ENCODE measurements around the gene CD53.
"Not testable (repeated sequence)": the region's sequence is repeated elsewhere in the genome, so short reads cannot be mapped to it uniquely, and the experiment has no call there.

CD53 gene

GRCh38 chr1:110916669-110917306 lies 43.8 kb downstream of the CD53 start:
- DNase-seq (ENCODE audit: low spot score) = no peak

- no peak for DNase-seq (ENCODE audit: low spot score)
These were observed 45.1 kb downstream of the CD53 start for GRCh38 chr1:110918016-110918415.

GRCh38 chr1:110921953-110922352 lies 49.0 kb downstream of the CD53 start:
- DNase-seq (ENCODE audit: low spot score) = no peak

- no peak for DNase-seq (ENCODE audit: low spot score)
These were observed 54.6 kb downstream of the CD53 start for GRCh38 chr1:110927484-110928075.

- DNase-seq (ENCODE audit: low spot score) = no peak
These were observed 55.2 kb downstream of the CD53 start for GRCh38 chr1:110928191-110928590.

- no peak for DNase-seq (ENCODE audit: low spot score)
These were observed 56.0 kb downstream of the CD53 start for GRCh38 chr1:110928904-110929303.

GRCh38 chr1:110931097-110931496 lies 58.1 kb downstream of the CD53 start:
- not testable (repeated sequence) for DNase-seq (ENCODE audit: low spot score)

- no peak for DNase-seq (ENCODE audit: low spot score)
These were observed 63.6 kb downstream of the CD53 start for GRCh38 chr1:110936567-110936966.

- DNase-seq (ENCODE audit: low spot score) = no peak
These were observed 71.9 kb downstream of the CD53 start for GRCh38 chr1:110944806-110945205.

- no peak for DNase-seq (ENCODE audit: low spot score)
These were observed 72.7 kb downstream of the CD53 start for GRCh38 chr1:110945626-110946025.

GRCh38 chr1:110948038-110948810 lies 75.3 kb downstream of the CD53 start:
- DNase-seq (ENCODE audit: low spot score) = no peak

All from HuH-7.5 (cell line).